Esophagus muscularis mucosa (tissue), 4 donors: ENCODE results near the gene SHB. TPM values are rescaled to one million over a fixed set of nuclear protein-coding genes. Genes with fewer than 3 reads are reported as not detected.

ENCODE experiments used
- DNase-seq: peaks from one replicate; pipeline ENCODE4 v3.0.0-alpha.2; 2017; ENCODE audit errors: extremely low spot score
- H3K27ac ChIP-seq, 4 donors: fragments of 200-600 bp; sonication (generic); replicated peaks in 1 of 4; 1 replicate in 3 of 4; 2 replicates in 1 of 4; pipeline ENCODE4 v1.5.1; 2016 to 2019; ENCODE audit warnings: mild to moderate bottlenecking in 1 of 4
- H3K27me3 ChIP-seq, 4 donors: fragments of 200-600 bp; sonication (generic); one replicate each; pipeline versions ENCODE4 v1.5.1 to v1.6.0; 2016 to 2019
- H3K36me3 ChIP-seq, 4 donors: fragments of 200-600 bp; sonication (generic); one replicate each; pipeline ENCODE4 v1.5.1; 2016 to 2019
- H3K4me1 ChIP-seq, 4 donors: fragments of 200-600 bp; sonication (generic); one replicate each; pipeline ENCODE4 v1.5.1; 2016 to 2019
- H3K4me3 ChIP-seq, 4 donors: fragments of 200-600 bp; sonication (generic); 1 replicate in 2 of 4; 2 replicates in 2 of 4; pipeline ENCODE4 v1.5.1; 2016 to 2019; ENCODE audit warnings: mild to moderate bottlenecking in 4 of 4, moderate library complexity in 1 of 4
- H3K9me3 ChIP-seq, 4 donors: fragments of 200-600 bp; sonication (generic); 1 replicate in 3 of 4; 2 replicates in 1 of 4; pipeline ENCODE4 v1.5.1; 2016 to 2019
- CTCF ChIP-seq, 3 experiments: fragments of 200-600 bp in 2 of 3; fragments of 450-650 bp in 1 of 3; sonication (generic) in 2 of 3; IDR thresholded peaks; one replicate each; pipeline ENCODE4 v1.5.1; 2017 to 2019; ENCODE audit warnings: antibody characterized with exemption in 3 of 3, mild to moderate bottlenecking in 2 of 3, moderate library complexity in 1 of 3
- EP300 ChIP-seq: sonication (generic); formaldehyde crosslinking; IDR thresholded peaks from one replicate; pipeline ENCODE4 v1.6.1; 2017; ENCODE audit warnings: antibody characterized with exemption
- POLR2A ChIP-seq: fragments of 450-650 bp; IDR thresholded peaks from one replicate; pipeline ENCODE4 v1.6.1; 2017; ENCODE audit warnings: antibody characterized with exemption, moderate library complexity, mild to moderate bottlenecking, low read depth
- POLR2AphosphoS5 ChIP-seq, 2 donors: sonication (generic); formaldehyde crosslinking; IDR thresholded peaks; one replicate each; pipeline ENCODE4 v1.6.1; 2017; ENCODE audit warnings: antibody characterized with exemption in 2 of 2
- WGBS: methylation state at CpG from one replicate; pipeline ENCODE4 v1.1.5; 2018; 5-methylcytosine and 5-hydroxymethylcytosine counted together
- intact Hi-C: fragments of 100-400 bp; cut with DNase I; formaldehyde crosslinking; loops from one replicate; pipeline ENCODE4 v1.15.1; 2023
- total RNA-seq, 4 donors: library from RNA; depleted of rRNA; stranded (reverse); fragments of >200 nt; gene quantifications; one replicate each; pipeline versions ENCODE4 v1.1.0 to v1.2.1, GENCODE V29; 2016

Gene SHB
- total RNA-seq, 4 donors from 2014 or later: 16.6 to 21.2 (median 21.0) TPM

GRCh38 chr9:37972351-37972848, 96.6 kb downstream of the SHB start:
- intact Hi-C loops: no loop called here
- no peak for DNase-seq
- Histone ChIP-seq H3K36me3 (peaks cover 0 to 28% (median 18%) of the 10 kb centered on the region in 4 donors), H3K27ac (no peak overlapping the region), H3K4me3 (no peak overlapping the region), H3K9me3 (no peaks in the 10 kb centered on the region), H3K4me1 (peaks cover 18 to 31% (median 26%) of the 10 kb centered on the region in 4 donors), H3K27me3 (no peaks in the 10 kb centered on the region)
- WGBS: 91% methylated on average over 4 of the region's 4 CpGs
- TF ChIP-seq EP300 (no peak), CTCF (IDR thresholded peaks at IDR 0.05) (no peak), POLR2A (no peak), POLR2AphosphoS5 (IDR thresholded peaks at IDR 0.05) (no peak)

- TF ChIP-seq POLR2AphosphoS5 (IDR thresholded peaks at IDR 0.05) (no peak), EP300 (no peak), CTCF (IDR thresholded peaks at IDR 0.05) (no peak)
- Histone ChIP-seq H3K4me1 (peaks cover 20 to 32% (median 23%) of the 10 kb centered on the region in 4 donors), H3K4me3 (no peak overlapping the region), H3K27ac (no peak overlapping the region), H3K36me3 (peaks cover 0 to 28% (median 18%) of the 10 kb centered on the region in 4 donors), H3K9me3 (no peaks in the 10 kb centered on the region), H3K27me3 (no peaks in the 10 kb centered on the region)
- DNase-seq: no peak
- intact Hi-C loops: no loop called here
- WGBS: 91% methylated on average over 2 of the region's 2 CpGs
These were observed 97.3 kb downstream of the SHB start for GRCh38 chr9:37971691-37972090.

GRCh38 chr9:37971108-37971459, 97.9 kb downstream of the SHB start:
- TF ChIP-seq EP300 (no peak), CTCF (IDR thresholded peaks at IDR 0.05) (no peak), POLR2AphosphoS5 (IDR thresholded peaks at IDR 0.05) (no peak), POLR2A (no peak)
- H3K4me1 ChIP-seq: peaks cover 15 to 31% (median 22%) of the 10 kb centered on the region in 4 donors
- DNase-seq: no peak

GRCh38 chr9:37970301-37971107, 98.5 kb downstream of the SHB start:
- no peak for DNase-seq
- no peak overlapping the region for H3K27ac ChIP-seq
- no peaks in the 10 kb centered on the region for H3K9me3 ChIP-seq
- H3K4me1 ChIP-seq: peaks cover 15 to 31% (median 22%) of the 10 kb centered on the region in 4 donors
- intact Hi-C loops: no loop called here
- TF ChIP-seq CTCF (IDR thresholded peaks at IDR 0.05) (no peak), POLR2A (no peak), POLR2AphosphoS5 (IDR thresholded peaks at IDR 0.05) (no peak), EP300 (no peak)
- no peak overlapping the region for H3K4me3 ChIP-seq
- 81% methylated on average over 10 of the region's 11 CpGs for WGBS
- peaks cover 0 to 28% (median 18%) of the 10 kb centered on the region in 4 donors for H3K36me3 ChIP-seq
- H3K27me3 ChIP-seq: no peaks in the 10 kb centered on the region

More at GRCh38 chr9:37971108-37971459, 97.9 kb downstream of the SHB start:
- intact Hi-C loops: no loop called here
- Histone ChIP-seq H3K27ac (no peak overlapping the region), H3K4me3 (no peak overlapping the region), H3K36me3 (peaks cover 0 to 28% (median 18%) of the 10 kb centered on the region in 4 donors), H3K27me3 (no peaks in the 10 kb centered on the region), H3K9me3 (no peaks in the 10 kb centered on the region)
- WGBS: 95% methylated on average over 4 of the region's 7 CpGs
